Stimulated activated CD4-positive, alpha-beta T cell treated with anti-CD3 and anti-CD28 coated beads, Interleukin-4, amount 100 ng/mL, for 1 hour (primary cell): ENCODE results near the gene TMEM163.
"Not testable (repeated sequence)": the region's sequence is repeated elsewhere in the genome, so short reads cannot be mapped to it uniquely, and the experiment has no call there.

ENCODE experiments used
- DNase-seq: peaks from one replicate; pipeline ENCODE4 v3.0.0-alpha.2; 2020

TMEM163 gene

GRCh38 chr2:134718817-134719814 lies at the start of gene TMEM163:
TSS of gene TMEM163 (minus strand) at chr2:134719000.
- peak; percentile 20 for DNase-seq

GRCh38 chr2:134766583-134766982 lies 47.8 kb upstream of the TMEM163 start:
- no peak for DNase-seq

GRCh38 chr2:134765987-134766386 lies 47.2 kb upstream of the TMEM163 start:
- DNase-seq = no peak

GRCh38 chr2:134764164-134764563 lies 45.4 kb upstream of the TMEM163 start:
- DNase-seq = no peak

DNA sequence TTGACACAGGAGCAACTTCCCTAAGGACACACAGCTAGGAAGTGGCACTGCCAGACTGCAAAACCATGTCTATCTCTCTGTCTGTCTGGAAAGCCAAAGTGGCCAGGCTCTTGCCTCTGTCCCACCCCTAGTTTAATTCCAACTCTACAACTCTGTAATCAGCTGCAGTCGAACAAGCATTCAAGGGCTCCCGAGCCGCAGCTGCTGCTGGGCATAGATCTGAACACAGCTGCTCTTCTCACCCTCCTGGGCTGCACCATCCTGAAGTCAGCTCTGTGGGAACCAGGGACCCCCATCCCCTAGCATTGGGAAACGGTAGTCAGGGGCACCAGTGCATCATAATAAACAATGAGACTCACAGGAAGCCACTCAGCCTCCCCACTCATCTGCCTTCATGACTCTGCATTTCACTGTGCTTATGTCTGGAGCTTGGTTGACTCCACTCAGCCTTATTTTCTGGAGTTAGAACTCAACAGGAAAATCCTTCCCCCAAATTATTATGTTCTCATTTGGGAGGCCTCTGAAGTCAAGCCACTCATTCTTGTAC lies 44.4 kb upstream of the TMEM163 start:
- DNase-seq = no peak

DNA sequence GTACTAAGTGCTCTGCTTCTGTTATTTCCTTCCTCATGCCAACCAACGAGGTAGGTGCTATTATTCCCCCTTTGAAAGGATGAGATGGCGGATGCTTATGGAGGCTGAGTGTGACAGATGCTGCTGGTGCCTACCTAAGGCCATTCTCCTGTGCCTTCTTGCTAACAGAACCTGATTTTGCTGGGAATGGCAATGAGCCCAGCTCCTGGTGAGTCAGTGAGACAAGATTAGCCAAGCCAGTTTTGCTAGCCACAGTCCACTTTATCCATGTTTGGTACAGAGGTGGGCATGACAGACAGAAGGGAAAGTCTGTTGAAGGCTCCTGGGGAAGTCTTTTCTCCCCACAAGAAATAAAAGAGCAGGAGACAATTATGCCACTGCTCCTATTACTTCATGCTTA lies 43.7 kb upstream of the TMEM163 start:
- no peak for DNase-seq

DNA sequence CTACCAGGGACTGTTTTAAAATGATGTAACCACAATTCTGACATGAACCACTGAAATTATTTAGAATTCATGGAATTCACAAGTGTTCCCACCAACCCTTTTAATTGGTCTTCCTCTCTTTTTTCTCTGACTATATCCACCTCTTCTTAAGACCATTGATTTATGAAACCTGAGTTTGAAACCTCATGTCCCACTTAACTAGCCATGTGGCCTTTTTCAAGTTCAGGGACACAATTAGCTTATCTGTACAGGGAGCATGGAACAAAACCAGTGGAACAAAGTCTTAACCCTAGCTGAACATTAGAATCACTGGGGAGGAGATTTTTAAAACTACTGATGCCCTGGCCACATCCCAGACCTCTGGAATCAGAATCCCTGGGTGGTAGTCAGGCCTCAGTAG lies 41.6 kb upstream of the TMEM163 start:
- no peak for DNase-seq

DNA sequence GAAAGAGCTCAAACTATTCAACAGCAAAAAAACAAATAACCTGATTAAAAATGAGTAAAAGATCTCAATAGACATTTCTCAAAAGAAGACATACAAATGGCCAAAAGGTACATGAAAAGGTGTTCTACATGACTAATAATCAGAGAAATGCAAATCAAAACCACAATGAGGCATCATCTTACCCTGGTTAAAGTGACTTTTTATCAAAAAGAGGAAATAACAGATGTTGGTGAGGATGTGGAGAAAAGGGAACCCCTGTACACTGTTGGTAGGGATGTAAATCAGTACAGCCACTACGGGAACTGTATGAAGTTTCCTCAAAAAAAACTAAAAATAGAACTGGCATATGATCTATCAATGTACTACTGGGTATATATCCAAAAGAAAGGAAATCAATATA lies 39.8 kb upstream of the TMEM163 start:
- DNase-seq = no peak

DNA sequence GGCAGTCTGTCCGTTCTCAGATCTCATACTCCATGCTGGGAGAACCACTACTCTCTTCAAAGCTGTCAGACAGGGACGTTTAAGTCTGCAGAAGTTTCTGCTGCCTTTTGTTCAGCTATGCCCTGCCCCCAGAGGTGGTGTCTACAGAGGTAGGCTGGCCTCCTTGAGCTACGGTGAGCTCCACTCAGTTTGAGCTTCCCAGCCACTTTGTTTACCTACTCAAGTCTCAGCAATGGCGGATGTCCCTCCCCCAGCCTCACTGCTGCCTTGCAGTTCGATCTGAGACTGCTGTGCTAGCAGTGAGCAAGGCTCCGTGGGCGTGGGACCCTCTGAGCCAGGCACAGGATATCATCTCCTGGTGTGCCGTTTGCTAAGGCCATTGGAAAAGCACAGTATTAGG lies 33.2 kb upstream of the TMEM163 start:
- not testable (repeated sequence) for DNase-seq

DNA sequence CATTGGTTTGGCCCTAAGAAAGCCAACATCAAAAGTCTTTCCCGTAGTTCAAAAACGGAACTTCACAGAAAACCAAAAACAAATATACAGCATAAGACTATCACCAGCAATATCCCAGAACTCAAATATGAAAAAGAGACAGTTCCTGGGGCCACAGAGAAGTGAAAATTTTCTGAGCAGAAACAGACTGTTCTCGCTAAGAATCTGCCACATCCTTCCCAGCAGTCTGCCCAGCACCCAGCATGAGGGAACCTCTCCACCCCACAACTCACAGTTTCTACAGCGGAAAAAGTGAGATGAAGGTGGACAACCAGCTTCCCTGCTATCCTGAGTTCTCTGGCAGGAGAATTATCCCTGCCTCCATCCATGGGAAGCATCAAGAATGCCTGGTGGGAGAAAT lies 26.7 kb upstream of the TMEM163 start:
- no peak for DNase-seq

DNA sequence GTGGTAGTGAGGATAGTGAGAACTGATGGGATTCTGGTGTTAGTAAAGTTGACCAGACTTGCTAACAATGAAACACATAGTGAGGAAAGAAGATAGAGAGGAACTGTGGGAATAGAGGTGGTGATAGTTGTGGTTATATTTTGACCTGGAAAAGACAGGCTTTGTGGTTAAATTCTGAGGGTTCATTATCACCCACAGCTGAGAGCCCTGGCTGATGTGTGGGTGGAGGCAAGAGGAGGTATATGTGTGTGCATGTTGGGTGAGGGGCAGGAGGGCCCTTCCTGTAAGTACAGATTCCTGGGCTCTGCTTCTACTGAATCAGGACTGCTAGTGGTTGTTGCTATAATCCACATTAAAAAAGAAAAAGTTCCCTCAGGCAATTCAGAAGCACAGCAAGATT lies 26.2 kb upstream of the TMEM163 start:
- no peak for DNase-seq

DNA sequence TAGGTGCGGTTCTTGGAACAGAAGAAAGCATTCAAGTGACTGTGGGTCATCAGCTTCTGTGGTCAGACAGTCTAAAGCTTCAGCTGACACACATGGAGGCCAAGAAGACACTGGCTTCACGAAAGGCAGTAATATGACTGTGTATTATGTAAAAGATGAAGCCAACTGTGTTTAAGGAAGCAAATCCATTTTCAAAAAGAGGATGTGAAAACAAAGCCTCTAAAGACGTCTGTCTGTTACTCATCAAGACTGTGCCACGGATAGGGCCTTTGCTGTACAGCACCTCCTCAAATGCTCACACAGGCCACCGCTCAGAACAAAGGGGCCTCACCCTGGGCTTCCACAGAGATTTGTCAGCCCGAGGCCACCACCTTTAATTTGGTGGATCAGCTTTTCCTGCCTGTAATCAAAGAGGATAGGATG lies 21.1 kb upstream of the TMEM163 start:
- DNase-seq = no peak

- no peak for DNase-seq
These were observed 20.6 kb upstream of the TMEM163 start for GRCh38 chr2:134739236-134739878.

DNA sequence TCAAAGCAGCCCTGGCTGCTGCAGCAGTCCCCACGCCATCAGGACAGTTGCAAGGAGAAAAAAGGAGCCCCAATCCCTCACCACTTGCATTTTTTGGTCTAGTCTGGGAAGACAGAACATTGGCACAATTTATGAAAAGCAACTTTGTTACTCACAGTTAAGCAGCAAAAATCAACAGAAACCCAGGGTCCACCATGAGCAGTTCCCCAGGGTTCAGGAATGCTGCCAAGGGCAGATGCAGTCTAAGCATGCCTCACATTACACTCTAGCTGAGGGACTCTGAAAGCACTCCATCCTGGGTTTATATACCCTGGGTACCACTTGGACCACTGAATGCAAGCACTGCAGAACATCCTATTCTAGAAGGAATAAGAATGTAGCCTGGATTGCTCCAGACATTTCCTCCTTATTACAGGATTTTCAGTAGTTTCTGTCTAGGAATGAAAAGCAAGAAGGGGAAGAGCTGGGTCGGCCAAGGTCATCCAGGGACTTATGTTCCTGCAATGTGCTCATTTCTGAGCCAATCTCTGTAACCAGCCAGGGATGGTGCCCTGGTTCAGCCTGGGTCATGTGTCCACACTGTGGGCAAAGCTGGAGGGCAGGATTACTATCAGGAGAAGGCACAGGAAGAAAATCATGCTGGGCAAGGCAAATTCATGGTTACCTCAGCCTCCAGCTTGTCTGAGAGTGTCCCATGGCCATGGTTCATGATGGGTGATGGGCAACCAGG lies 19.5 kb upstream of the TMEM163 start:
- DNase-seq = no peak

DNA sequence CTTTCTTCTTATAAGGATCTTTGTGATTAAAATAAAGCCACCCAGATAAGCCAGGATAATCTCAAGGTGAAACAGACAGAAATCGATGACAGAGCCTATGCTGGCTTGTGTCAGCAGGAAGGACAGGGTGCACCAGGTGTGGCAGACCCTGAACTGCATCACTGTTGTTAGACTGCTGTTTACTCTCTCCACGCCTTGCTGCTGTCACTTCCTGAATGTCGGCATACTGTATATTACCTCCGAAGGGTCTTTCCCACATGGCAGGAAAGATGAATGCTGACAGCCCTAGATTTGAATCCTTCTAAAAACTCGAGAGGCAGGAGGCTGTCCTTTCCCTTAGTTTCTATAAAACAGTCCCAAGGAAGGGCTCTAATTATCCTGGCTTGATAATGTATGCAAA lies 18.9 kb upstream of the TMEM163 start:
- no peak for DNase-seq

- no peak for DNase-seq
These were observed 17.5 kb upstream of the TMEM163 start for GRCh38 chr2:134736167-134736880.

- DNase-seq = no peak
These were observed 9.4 kb upstream of the TMEM163 start for GRCh38 chr2:134728163-134728562.

- DNase-seq = no peak
These were observed 8.6 kb upstream of the TMEM163 start for GRCh38 chr2:134727385-134727784.

GRCh38 chr2:134726645-134727044 lies 7.8 kb upstream of the TMEM163 start:
- DNase-seq = no peak

DNA sequence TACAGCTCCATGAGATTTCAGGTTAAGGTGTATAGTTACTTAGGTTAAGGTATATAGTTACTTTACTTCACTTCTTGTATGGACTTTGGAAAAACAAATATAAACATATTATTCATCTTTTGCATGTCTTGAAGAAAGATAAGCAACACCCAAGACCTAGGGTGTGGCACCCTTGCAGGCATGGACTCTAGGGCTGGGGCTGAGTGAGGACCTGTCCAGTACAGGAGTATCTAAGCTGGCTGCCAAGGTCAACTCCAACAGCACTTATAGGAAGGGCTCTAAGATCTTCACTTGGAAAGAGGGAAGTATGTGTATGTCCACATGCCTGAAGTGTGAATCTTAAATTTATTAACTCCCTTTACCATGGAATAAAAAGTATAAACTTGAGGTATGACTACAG lies 7.1 kb upstream of the TMEM163 start:
- DNase-seq = no peak

- no peak for DNase-seq
These were observed 5.5 kb upstream of the TMEM163 start for GRCh38 chr2:134724341-134724740.

DNA sequence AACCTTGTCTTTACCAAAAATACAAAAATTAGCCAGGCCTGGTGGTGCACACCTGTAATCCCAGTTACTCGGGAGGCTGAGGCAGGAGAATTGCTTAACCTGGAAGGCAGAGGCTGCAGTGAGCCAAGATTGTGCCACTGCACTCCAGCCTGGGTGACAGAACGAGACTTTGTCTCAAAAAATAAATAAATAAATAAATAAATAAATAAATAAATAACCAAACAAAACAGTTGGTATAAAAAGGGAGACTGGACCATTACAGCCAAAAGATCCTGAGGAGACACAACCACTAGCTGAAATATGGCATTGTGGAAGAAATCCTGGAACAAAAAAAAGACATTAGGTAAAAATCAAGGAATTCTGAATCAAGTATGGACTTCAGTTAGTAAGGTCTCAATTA lies 4.9 kb upstream of the TMEM163 start:
- not testable (repeated sequence) for DNase-seq

GRCh38 chr2:134722728-134723127 lies 3.9 kb upstream of the TMEM163 start:
- DNase-seq = no peak
